Hepatic stellate cell (primary cell): ENCODE data around the gene CROCC.
"Not testable (repeated sequence)": the region's sequence is repeated elsewhere in the genome, so short reads cannot be mapped to it uniquely, and the experiment has no call there.

Source experiments
- DNase-seq: peaks from one replicate; pipeline ENCODE4 v3.0.0; 2011; ENCODE audit warnings: low spot score

Gene CROCC, protein sequence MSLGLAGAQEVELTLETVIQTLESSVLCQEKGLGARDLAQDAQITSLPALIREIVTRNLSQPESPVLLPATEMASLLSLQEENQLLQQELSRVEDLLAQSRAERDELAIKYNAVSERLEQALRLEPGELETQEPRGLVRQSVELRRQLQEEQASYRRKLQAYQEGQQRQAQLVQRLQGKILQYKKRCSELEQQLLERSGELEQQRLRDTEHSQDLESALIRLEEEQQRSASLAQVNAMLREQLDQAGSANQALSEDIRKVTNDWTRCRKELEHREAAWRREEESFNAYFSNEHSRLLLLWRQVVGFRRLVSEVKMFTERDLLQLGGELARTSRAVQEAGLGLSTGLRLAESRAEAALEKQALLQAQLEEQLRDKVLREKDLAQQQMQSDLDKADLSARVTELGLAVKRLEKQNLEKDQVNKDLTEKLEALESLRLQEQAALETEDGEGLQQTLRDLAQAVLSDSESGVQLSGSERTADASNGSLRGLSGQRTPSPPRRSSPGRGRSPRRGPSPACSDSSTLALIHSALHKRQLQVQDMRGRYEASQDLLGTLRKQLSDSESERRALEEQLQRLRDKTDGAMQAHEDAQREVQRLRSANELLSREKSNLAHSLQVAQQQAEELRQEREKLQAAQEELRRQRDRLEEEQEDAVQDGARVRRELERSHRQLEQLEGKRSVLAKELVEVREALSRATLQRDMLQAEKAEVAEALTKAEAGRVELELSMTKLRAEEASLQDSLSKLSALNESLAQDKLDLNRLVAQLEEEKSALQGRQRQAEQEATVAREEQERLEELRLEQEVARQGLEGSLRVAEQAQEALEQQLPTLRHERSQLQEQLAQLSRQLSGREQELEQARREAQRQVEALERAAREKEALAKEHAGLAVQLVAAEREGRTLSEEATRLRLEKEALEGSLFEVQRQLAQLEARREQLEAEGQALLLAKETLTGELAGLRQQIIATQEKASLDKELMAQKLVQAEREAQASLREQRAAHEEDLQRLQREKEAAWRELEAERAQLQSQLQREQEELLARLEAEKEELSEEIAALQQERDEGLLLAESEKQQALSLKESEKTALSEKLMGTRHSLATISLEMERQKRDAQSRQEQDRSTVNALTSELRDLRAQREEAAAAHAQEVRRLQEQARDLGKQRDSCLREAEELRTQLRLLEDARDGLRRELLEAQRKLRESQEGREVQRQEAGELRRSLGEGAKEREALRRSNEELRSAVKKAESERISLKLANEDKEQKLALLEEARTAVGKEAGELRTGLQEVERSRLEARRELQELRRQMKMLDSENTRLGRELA (N-terminal part only)

DNA sequence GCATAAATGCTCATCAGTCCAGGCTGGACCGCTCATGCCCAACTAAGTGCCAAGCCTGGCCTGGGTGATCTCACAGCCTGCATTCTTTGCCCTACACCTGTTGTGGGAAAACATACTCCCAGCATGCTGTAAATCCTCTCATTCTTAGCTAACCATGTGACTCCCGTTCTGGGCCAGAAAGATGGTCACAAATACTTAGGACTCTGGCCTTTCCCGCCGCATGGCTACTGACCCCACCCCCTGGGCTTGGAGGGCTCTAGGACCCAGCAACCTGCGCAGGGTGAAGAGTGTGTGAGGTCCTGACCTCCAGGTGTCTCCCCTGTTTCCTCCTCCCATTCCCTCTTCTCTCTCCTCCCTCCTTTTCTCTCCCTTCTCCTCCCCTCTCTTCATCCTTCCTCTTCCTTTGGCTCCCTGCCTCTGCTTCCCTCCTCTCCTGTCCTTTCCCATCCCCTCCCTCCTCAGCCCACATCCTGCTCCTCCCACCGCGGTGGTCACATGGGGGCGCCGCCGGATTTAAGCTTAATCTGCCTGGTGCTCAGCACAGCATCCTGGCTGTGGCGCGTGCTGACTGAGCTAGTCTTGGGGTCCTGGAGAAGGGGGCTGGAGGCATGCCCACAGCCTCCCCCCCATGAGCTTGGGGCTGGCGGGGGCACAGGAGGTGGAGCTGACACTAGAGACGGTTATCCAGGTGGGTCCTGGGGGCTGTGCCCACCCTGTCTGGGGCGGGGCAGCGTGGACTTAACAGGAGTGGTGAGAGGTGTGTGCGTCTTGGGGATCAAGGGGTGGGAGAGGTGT is at the start of gene CROCC:
CROCC (plus strand) TSS at position 541 of the 795 bp plus-strand sequence; CDS start at position 629, 88 bp downstream.
- DNase-seq: no peak

DNA sequence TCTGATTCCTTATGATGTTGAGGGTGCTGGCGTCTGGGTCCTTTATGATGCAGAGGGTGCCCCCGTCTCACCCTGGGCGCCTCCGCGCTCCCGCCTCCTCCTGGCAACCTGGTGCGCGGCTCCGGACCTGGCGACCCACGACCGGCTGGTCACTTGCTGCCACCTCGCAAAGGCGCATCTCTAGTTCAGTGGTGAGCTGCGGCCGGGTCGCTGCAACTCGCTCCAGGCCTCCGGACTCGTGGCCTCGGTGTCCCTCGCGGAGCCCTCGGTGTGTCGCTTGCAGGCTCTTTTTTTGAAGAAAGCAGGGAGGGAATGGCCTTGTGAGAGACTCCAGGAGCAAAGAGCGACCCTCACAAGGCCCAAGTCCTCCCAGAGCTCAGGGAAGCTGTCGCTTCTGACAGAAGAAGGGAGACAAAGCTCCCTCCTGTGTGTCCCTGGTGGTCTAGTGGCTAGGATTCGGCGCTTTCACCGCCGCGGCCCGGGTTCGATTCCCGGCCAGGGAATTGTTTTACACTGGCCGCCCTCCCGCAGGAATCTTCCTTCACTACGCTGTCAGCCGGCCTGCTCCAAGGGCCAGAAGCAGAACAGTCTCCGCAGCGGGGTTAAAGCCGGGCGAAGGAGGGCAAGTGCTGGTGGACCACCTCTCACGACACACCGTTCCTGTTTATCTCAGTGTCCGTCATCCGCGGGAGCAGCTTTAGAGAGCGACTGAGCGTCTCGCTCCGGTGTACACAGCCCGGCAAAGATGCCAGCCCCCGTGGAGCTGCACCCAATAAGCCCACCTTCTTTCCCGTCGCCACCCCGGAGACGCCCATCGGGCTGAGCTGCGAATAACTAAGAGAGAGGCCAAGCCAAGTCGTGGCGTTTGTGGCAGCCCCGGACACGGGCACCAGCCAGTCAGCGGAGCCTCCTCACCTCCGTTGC is 49.3 kb upstream of the CROCC start:
- DNase-seq: peak; percentile 25

DNA sequence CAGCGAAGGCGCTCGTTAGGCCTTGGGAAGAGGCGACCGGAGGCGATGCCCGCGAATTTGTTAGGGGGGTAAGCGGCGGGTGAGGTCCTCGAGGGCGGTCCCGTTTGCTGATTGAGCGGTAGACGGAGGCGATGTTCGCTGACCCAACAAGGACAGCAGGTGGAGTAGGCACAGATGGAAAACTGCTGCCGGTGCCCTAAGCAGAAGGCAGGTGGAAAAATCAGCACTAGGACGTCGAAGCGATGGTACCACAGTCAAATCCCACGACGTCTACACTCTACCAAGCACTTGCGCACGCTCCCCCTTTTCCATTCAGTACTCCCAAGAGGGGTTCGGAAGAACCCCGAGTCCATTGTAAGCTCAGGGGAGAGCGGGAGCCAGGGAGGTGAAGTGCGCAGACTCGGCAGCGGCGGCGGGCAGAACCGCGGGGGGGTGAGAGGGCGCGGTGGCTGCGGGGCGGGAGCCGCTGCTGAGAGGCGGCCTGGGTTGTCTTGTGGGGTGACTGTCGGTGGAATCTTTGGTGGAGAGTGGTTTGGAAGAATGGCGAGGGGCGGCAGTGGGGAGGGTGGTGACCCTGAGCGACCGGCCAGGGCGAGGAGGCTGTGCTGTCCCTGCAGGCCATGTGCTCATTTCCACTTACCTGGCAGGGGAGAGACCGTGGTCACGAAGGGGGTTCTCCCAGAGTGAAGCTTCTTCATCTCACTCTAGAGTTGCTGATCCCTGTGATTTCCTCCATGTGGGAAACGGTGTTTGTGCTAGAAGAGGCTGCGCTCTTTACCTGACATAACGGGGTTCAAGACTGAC is 48.5 kb upstream of the CROCC start:
- DNase-seq: not testable (repeated sequence)

DNA sequence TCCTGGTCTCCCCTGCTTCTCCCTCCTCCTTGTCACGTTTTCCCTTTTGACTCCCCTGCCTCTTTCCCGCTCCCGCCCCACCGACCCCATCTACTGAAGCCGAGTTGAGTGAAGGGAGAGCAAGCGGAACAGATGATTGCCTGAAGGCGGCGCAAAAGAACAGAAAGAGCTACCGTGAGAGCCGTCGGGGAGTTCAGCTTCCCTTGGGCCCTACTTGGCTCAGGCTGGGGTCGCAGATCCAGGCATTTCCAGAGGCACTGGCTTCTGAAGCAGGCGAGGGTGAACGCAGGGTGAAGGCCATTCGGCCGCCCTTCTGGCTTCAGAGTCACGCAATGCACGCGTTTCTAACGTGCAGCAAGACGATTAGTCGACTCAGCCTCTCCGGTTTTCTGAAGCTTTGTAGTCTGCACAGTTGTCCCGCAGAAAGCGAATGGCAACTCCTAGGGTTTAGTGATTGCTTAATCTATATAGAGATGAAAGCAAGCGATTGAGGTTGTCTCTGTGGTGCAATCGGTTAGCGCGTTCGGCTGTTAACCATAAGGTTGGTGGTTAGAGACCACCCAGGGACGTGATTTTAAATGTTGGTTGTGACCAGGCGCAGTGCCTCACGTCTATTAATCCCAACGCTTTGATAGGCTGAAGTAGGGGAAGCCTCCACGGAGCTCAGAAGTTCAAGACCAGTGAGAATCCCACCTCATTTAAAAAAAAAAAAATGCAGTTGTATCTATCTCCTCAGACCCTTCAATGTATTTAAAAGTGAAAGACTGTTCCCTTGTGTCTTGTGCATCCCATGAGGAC is 46.6 kb upstream of the CROCC start:
- not testable (repeated sequence) for DNase-seq

DNA sequence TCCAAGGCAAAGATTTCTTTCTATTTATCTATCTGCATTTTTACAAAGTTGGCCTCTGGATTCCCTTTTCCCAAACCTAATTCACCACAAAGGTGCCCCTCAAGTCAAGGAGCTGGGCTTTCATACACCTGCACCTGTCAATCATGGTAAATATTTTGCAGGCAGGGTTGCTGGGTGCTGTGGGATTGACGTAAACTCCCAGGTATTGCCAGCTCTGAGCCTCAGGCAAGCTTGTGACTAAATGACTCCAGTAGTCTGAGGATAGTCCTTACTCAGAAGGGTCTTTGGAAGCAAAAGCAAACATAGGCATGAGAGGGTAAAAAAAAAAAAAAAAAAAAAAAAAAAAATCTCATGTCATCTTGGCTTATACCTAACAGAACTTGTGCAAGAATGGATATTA is 40.0 kb upstream of the CROCC start:
- DNase-seq: not testable (repeated sequence)

DNA sequence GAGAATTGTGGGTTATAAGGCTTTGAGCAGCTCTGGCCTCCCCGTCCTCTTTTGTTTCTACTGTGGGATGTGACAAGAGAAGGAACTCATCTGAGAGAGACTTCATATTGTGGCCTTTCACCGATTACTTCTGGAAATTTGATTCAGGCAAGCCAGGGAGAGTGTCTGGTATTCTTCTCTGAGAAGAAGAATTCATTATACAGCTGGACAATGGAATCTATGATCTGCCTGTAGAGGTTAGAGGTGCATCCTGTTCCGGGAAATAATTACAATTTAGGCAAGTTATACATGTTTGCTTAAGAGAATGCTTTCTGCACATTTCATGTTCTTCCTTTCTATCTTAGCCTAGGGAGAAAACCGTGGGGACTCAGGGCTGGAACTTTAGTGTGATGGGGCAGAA is 38.7 kb upstream of the CROCC start:
- no peak for DNase-seq

DNA sequence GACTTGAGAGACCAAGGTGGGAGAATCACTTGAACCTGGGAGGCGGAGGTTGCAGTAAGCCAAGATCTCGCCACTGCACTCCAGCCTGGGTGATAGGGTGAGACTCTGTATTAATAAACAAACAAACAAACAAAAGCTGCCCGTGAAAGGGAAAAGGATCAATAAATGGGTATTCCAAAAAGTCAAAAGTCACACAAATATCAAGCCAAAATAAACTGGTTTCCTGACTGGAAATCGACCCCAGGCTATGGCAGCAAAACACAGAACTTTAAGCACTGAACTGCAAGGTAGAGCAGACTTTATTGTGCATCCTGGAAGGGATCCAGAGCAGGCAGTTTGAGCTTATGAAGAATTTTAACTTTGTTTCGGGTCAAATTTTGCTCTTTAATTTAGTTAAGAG is 37.2 kb upstream of the CROCC start:
- DNase-seq: not testable (repeated sequence)

DNA sequence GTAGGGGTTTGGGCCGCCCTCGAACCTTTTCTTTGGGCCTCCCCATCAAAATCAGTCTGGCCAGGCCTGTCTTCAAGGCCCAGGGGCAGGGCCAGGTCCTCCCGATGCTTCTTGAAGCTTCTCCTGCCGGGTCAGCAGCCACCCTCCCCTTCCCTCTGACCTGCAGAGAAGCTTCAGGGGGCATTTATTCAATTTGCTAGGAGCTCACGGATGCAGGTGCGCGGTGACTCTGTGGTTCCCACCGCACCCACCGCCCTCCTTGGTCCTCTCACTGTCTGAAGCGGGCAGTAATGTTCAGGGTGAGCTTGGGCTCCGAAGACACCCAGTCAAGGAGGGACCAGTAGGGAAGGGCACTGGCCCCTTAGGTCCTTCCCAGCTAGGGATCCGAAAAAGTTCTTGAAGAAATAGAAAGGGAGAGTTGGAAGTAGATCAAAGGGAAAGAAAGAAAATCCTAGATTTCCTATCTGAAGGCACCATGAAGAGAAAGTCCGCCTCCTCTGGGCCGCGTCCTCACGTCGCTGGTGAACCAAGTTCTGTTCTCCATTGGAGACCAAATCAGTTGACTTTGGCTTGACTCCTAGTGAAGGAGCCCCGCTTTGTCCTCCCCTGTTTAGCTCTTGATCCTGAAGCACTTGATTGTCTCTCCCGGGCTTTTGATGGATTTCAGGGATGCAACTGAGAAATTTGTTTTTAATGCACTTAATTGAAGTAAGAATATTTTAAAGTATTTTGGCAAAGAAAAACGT is 34.7 kb upstream of the CROCC start:
- DNase-seq: no peak

DNA sequence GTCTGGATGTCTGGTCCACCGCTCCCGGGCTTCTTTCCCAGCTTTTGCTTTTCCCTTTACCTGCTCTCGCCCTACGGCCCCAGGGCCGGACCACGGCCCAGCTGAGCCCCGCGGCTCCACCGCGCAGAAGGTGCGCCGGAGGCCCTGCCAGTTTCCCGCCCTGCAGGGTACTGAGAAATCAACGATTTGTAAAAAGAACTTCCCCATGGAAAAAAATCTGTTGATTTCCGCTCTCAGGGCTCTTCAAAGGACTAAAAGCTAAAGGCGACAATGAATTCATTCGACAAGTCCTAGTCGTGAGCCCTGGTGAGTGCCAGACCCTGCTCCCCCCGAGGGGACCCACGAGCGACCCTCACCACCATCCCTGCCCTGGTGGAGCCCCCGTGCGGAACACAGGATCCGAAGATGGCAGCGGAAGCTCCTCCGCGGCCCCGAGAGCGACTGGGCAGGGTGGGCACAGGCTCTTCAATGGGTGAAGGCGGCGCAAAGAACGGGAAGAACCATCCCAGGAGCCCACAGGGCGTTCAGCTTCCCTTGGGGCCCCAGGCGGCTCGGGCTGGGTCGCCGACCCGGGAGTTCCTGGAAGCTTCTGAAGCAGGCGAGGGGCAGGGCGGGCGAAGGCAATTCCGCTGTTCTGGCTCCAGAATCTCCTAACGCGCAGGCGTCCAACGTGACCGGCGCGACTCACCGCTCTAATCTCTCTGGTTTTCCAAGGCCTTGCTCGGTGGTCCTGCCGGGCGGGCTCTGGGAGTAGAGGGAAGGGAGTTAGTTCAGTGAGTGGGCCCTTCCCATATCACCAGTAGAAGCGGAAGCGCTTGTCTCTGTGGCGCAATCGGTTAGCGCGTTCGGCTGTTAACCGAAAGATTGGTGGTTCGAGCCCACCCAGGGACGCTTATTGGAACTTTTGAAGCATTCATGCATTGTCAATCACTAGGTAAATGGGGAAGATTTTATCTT is 32.6 kb upstream of the CROCC start:
- DNase-seq: peak; percentile 22

DNA sequence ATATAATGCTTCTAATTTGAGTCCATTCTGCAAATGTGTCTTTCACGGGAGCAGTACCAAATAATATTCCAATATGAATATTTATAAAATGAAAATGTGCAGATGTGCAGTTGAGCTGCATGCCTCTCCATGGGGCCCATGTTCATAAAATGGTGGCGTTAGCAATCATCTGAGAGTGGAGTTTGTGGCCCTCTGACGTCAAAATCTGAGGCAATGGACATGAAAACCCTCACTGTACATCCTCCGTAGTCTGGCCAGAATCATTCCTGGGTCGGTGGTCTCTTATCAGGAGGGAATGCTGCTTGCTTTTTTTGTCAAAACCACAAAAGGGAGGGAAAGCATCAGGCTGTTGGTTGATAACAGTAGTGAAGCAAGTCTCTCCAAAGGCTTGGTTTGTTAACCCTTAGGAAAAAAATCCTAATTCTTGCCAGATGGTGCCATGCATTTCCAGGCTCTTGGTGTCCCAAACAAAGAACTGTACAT is 31.2 kb upstream of the CROCC start:
- not testable (repeated sequence) for DNase-seq

DNA sequence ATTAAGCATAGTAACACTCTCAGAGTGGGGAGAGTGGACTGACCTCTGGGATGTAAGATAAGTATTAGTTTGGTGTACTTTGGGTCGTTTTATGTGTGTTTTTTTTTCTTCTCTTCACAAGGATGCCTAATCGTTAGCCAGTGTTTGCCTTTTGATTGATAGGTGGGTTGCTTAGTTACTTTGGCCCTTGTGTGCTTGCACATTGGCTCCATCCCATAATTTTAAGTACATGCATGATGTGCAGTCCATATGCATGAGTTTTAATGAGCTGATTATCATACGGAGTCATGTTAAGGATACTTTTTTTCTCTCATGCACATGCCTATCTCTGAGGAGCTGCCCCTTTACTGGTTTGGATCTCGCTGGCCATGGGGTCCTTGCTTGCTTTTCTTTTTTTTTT is 30.7 kb upstream of the CROCC start:
- DNase-seq: not testable (repeated sequence)

DNA sequence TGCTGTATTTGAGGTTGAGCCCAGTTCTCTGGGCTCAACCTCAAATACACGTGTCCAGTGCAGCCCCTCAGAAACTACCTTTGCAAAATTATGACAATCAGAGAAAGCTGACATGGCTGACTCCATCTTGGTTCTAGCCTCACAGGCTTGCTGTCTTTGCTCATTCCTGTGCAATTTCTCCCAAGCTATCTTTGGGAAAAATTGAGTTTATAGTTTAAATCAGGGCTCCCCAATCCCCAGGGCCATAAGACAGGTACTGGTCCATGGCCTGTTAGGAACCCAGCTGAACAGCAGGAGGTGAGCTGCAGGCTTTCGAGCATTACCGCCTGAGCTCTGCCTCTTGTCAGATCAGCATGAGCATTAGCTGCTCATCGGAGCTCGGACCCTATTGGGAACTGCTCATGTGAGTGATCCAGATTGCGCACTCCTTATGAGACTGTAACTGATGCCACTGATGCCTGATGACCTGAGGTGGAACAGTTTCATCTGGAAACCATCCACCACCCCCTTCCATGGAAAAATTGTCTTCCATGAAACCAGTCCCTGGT is 28.7 kb upstream of the CROCC start:
- not testable (repeated sequence) for DNase-seq

DNA sequence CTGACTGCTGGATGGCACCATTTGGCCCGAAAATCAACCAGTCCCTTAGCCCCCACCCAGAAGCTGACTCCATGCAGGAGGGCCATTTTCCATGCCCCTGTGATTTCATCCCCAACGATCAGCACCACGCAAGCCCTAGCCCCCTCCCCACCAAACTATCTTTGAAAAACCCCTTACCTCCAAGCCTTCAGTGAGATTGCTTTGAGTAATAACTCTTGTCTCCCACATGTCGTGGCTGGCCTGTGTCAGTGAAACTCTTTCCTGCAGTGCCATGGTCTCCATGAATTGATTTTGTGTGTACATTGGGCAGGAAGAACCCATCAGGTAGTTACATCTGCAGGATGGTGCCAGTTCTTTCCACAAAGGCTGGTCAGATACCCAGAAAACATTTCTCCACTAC is 27.9 kb upstream of the CROCC start:
- not testable (repeated sequence) for DNase-seq

DNA sequence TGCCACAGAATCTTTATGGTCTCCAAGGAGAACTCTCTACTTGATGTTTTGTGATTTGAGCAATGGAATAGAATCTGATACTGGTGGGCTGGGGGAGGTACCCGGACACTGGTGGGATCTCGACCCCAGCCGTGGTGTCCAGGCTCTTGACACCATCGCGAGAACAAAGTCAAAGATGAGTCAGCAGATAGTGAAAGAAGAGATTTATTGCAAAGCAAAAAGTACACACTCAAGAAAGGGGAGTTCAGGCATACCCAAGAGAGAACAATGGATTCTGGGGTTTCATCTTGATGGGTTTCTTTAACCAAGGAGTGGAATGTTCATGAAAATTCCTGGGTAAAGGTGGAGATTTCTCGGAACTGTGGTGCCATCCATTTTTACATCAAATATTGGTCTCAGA is 27.4 kb upstream of the CROCC start:
- not testable (repeated sequence) for DNase-seq

DNA sequence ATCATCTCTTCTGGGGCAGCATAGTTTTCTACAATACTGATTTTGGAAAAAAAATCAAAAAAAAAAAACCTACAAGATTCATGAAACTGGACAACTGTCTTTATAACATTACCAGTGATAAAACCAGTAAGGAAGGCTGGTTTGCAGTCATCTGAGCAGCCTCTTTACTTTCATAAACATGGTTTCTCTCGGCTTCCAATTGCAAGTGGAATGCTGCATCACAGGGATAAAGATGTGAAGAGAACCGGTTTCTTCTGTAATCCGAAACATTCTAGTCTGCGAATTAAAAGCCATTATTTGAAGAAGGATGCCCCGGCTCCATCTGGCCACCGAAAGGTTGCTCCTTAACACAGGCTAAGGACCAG is 26.5 kb upstream of the CROCC start:
- DNase-seq: not testable (repeated sequence)
